ENCODE measurements around the gene SLC27A4.
A peak's percentile ranks its signal among the peaks of the same experiment; 100 is the strongest.

SLC27A4 gene

GRCh38 chr9:128339761-128340690, at the start of gene SLC27A4:
TSS of gene SLC27A4 (plus strand) at chr9:128340527. CDS start at chr9:128343133, 2,606 bp downstream.
- DNase-seq, result peak; percentile 81

DNA sequence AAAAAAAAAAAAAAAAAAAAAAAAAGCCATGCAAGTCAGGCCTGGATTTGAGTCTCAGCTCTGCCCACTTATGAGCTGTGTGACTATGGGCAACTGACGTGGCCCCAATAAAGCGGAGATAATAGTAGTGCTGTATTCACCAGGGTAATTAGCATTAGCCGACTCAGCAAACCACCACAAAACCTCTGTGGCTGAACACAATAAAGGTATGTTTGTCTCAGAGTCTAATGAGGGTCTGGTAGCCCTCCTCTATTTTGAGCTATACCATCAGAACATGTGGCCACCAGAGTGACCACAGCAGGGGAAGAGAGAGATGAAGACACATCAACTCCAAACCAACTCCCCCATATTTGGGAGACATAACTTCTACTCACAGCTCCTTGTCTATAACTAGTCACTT, 48.3 kb upstream of the SLC27A4 start:
- no peak for DNase-seq

- DNase-seq, result no peak
These were observed 47.2 kb upstream of the SLC27A4 start for GRCh38 chr9:128293091-128293490.

GRCh38 chr9:128294142-128294541, 46.2 kb upstream of the SLC27A4 start:
- DNase-seq, result no peak

DNA sequence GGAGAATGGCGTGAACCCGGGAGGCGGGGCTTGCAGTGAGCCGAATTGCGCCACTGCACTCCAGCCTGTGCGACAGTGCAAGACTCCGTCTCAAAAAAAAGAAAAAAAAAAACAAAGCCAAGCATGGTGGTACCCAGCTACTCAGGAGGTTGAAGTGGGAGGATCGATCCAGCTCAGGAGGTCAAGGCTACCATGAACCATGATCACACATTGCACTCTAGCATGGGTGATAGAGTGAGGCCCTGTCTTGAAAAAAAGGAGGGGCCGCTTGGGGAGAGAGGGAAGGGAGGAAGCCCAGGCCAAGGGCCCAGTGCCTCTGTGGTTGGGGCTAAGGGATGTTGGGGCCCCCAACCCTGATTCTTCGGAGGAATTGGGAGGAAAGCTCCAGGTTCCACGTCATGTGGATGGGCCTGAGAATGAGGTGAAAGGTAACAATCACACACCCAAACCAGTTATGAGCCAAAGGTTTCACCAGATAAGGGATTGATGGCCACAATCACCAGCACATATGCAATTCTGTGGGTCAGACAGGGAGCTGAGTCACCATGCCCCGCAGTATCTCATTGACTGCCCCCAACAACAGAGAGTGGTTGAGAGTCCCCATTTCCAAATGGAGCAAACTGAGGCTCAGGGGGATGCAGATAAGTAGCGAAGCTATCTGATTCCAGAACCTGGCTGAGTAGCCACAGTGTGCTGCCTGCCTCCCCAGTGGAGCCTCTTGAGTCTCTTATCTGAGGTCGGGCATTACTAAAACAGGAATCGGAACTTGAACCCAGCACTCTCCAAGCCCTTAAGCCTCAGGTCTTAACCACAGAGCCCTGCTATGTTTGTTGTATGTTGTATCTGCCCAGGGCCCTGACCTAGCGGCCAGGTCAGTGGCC, 43.7 kb upstream of the SLC27A4 start:
- no peak for DNase-seq

GRCh38 chr9:128297221-128297773, 43.0 kb upstream of the SLC27A4 start:
- DNase-seq, result no peak

GRCh38 chr9:128298535-128299482, 41.5 kb upstream of the SLC27A4 start:
- no peak for DNase-seq

DNA sequence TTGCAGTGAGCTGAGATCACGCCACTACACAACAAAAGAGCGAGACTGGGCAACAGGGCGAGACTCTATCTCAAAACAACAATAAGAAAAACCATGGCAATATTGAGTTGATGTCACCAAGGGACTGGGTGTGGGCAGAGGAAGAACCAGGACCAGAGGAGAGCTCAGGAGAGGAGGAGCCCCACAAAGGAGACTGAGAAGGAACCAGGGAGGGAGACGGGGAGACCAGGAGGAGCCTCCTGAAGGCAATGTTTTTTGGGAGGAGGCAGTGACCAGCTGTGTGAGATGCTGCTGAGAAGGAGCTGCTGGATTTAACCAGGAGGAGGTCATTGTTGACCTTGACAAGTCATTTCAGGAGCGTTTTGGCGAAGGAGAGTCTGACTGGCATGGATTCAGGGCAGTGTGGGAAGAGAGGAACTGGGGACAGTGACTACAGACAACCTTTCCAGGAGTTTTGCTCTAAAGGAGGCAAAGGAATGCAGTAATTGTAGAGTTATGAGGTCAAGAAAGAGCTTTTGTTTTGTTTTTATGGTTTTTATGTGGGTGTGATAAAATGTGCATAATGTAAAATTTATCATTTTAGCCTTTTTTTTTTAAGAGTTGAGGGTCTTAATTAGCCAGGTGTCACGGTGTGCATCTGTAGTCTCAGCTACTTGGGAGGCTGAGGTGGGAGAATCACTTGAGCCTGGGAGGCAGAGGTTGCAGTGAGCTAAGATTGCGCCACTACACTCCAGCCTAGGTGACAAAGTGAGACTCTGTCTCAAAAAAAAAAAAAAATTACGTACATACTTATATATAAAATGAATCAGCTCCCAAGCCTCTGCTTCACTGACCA, 36.0 kb upstream of the SLC27A4 start:
- no peak for DNase-seq

DNA sequence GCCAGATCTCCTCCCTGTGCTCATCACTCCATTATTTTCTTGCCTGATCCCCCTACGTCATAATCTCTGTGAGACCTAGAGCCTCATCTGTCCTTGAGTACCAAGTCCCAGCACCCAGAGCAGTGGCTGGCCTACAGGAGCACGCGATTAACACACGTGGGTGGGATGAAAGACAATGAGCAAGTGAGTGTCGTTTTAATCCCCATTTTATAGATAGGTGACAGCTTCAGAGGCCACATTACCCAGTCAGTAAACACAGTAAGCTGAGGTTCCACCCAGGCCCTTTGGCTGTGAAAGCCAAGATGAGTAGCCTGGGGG, 35.4 kb upstream of the SLC27A4 start:
- no peak for DNase-seq

DNA sequence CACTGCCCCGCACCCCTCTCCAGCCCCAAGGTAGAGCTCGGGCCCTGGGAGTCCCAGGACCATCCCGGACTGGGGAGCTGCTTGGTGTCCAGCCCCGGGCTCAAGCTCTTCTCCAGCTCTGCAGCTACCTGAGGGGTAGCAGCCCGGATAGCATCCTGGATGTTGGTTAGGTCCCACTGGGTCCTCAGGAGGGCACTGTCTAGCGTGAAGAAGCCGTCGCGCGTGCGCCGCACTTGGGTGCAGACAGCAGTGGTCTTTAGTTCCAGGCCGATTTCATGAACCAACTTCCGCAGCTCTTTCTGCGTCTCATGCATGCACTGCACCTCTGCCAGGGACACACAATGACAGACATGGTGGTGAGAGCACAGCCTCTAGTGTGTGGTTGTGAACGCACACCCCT, 30.8 kb upstream of the SLC27A4 start:
- no peak for DNase-seq

DNA sequence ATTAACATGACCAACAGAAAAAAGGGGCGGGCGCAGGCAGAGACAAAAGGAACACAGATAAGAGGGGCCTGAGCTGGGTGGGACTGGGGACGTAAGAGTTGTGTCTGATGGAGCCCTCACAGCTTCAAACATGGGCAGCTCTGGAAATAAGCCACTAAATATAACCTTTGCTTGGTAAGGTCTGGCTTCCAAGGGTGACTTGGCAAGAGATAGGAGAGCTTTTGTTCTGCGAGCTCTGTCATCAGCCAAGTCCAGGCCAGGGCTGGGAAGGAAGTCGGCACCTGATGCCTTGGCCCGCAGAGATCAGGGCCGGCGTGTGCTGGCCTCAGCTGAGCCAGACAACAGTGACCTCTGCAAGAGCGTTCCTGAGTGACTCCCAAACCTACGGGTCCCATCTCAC, 29.9 kb upstream of the SLC27A4 start:
- DNase-seq, result no peak

DNA sequence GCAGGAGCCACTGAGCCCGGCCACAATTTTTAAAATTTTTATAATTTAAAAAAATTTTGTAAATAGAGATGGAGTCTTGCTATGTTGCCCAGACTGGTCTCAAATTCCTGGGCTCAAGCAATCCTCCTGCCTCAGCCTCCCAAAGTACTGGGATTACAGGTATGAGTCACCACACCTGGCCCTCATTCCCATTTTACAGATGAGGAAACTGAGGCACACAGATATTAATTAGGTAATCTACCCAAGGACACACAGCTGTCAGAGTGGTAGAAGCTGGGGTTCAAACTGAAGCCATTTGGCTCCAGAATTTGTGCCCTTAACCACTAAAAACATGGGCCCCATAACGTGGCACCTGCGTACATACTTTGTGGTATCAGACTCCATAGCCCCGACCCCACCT, 25.6 kb upstream of the SLC27A4 start:
- no peak for DNase-seq

- DNase-seq, result no peak
These were observed 23.9 kb upstream of the SLC27A4 start for GRCh38 chr9:128316421-128316820.

DNA sequence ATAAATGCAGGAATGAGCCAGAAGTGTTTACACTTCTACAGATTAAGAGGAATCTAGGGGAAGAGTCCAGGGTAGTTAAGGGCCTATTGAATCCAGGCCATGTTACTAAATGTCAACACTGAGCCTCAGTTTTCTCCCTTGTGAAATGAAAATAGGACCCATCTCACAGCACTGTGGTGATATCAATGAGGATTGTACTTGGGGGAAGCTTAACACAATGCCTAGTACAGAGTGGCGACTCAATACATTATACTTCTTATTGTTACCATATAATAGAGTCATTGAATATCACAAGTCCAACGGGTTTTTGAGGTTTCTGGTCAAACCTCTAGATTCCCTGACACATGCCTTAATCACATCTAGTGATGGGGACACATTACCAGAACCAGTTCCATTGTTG, 22.7 kb upstream of the SLC27A4 start:
- no peak for DNase-seq

- DNase-seq, result no peak
These were observed 19.0 kb upstream of the SLC27A4 start for GRCh38 chr9:128321343-128321742.

DNA sequence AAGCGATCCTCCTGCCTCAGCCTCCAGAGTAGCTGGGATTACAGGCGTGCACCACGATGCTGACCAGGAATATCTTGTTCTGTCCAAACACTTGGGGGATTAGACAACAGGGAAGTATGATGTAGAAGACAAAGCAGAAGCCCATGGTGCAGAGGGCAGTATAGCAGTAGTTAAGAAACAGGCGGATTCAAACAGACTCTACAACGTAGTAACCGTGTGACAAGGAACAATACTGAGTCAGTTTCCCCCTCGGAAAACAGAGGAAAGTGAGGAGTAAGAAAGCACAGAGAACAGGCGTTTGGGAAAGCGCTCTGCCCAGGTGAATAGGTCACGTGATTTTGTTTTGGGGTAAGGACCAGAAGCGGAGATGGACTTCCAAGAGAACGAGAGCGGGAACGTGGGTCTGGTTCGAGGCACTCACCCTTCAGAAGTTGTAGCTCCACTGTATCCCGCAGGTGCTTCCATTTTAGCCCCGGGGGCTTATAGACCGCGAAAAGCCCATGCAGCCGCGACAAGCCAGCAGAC, 18.4 kb upstream of the SLC27A4 start:
- peak; percentile 2 for DNase-seq

DNA sequence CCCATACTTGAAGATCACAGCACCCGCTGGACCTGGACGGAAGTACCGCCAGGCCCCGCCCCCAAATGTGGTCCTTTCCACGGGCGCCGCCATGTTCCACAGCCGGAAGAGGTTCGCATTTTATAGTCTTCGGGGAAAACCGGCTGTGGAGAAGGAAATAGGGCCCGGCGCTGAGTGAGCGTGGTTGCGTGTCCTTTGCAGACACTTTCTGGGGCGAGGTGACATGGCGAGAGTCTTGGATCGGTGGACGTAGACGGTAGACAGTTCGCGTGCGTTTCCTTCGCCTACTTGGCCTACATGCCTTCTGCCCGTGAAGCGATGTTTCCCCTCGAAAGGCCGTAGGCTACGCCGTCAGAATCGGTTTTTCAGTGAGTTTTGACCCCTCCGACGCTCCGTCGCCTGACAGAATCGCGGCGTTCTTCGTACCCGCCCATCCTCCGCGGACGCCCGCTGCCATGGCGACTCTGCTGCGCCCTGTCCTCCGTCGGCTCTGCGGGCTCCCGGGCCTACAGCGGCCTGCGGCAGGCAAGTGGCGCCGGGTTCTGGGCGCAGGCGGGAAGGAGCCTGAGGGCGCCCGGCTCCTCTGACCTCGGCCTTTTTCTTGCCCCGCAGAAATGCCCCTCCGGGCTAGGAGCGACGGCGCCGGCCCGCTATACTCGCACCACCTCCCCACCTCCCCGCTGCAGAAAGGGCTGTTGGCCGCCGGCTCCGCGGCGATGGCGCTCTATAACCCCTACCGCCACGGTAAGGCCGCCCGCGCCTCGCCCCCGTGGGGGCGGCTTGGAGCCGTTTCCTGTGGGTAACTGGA, 17.7 kb upstream of the SLC27A4 start, which contains the start of the genes COQ4 and TRUB2:
TSS of gene COQ4 (plus strand) at position 436 of the 808 bp plus-strand sequence. CDS start at position 456, 20 bp downstream.
TSS of gene TRUB2 (minus strand) at position 44 of the 808 bp plus-strand sequence. CDS start at position 5, 39 bp downstream.
- peak; percentile 96 for DNase-seq

GRCh38 chr9:128323212-128323730, 17.1 kb upstream of the SLC27A4 start:
- peak; percentile 47 for DNase-seq

- peak; percentile 11 for DNase-seq
These were observed 16.5 kb upstream of the SLC27A4 start for GRCh38 chr9:128323791-128324190.

- DNase-seq, result no peak
These were observed 15.9 kb upstream of the SLC27A4 start for GRCh38 chr9:128324401-128324800.
